Activated naive CD8-positive, alpha-beta T cell treated with anti-CD3 and anti-CD28 coated beads for 36 hours (primary cell): Measurements from ENCODE around the gene HIP1. TPM values are rescaled to one million over a fixed set of nuclear protein-coding genes. Genes with fewer than 3 reads are reported as not detected.

Experiments
- DNase-seq: peaks from one replicate; pipeline ENCODE4 v3.0.0; 2021
- H3K27ac Mint-ChIP-seq: one replicate; pipeline ENCODE4 v1.8.0; 2022; ENCODE audit warnings: mild to moderate bottlenecking, moderate library complexity, mixed read lengths
- H3K27me3 Mint-ChIP-seq: one replicate; pipeline ENCODE4 v1.8.0; 2022; ENCODE audit warnings: mild to moderate bottlenecking, mixed read lengths
- H3K36me3 Mint-ChIP-seq: one replicate; pipeline ENCODE4 v1.8.0; 2021; ENCODE audit warnings: mild to moderate bottlenecking, mixed read lengths
- H3K4me1 Mint-ChIP-seq: one replicate; pipeline ENCODE4 v1.8.0; 2021; ENCODE audit warnings: mixed read lengths
- H3K4me3 Mint-ChIP-seq: one replicate; pipeline ENCODE4 v1.8.0; 2022; ENCODE audit warnings: mild to moderate bottlenecking, moderate library complexity, mixed read lengths
- H3K9me3 Mint-ChIP-seq: one replicate; pipeline ENCODE4 v1.8.0; 2022; ENCODE audit warnings: mixed read lengths
- total RNA-seq, 2 experiments: library from RNA; stranded (reverse); gene quantifications; one replicate each; pipeline ENCODE4 v1.2.3, GENCODE V29; 2021

HIP1 gene
- total RNA-seq, 2 experiments from 2014 or later, result 1.4 to 1.9 TPM

DNA sequence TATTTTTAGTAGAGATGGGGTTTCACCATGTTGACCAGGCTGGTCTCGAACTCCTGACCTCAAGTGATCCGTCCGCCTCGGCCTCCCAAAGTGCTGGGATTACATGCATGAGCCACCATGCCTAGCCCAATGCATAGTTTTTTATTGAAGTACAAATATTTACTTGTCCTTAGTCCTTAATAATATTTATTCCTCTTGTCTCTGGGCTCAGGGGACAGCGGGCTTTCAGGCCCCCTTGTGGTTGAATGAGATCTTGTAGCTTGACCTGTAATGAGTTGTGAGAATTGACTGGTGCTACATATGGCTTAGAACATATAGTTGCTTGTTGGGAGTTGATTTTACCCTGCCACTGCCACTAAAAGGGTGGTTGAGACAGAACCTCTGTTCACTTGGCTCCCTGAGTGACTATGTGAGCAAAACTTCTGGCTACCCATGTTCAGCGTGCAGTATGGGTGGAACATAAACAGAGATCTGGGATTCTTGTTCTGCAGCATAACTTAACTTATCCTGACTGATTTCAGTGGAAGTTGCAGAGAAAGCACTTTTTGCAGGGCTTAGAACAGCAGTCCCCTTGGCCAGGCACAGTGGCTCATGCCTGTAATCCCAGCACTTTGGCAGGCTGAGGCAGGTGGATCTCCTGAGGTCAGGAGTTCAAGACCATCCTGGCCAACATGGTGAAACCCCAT is 18.4 kb upstream of the HIP1 start:
- no peaks in the 10 kb centered on the region for H3K4me1 Mint-ChIP-seq
- no peaks in the 10 kb centered on the region for H3K9me3 Mint-ChIP-seq
- H3K27ac Mint-ChIP-seq, result no peak overlapping the region
- H3K27me3 Mint-ChIP-seq, result no peaks in the 10 kb centered on the region
- no peak overlapping the region for H3K4me3 Mint-ChIP-seq
- DNase-seq, result no peak
- no peaks in the 10 kb centered on the region for H3K36me3 Mint-ChIP-seq

DNA sequence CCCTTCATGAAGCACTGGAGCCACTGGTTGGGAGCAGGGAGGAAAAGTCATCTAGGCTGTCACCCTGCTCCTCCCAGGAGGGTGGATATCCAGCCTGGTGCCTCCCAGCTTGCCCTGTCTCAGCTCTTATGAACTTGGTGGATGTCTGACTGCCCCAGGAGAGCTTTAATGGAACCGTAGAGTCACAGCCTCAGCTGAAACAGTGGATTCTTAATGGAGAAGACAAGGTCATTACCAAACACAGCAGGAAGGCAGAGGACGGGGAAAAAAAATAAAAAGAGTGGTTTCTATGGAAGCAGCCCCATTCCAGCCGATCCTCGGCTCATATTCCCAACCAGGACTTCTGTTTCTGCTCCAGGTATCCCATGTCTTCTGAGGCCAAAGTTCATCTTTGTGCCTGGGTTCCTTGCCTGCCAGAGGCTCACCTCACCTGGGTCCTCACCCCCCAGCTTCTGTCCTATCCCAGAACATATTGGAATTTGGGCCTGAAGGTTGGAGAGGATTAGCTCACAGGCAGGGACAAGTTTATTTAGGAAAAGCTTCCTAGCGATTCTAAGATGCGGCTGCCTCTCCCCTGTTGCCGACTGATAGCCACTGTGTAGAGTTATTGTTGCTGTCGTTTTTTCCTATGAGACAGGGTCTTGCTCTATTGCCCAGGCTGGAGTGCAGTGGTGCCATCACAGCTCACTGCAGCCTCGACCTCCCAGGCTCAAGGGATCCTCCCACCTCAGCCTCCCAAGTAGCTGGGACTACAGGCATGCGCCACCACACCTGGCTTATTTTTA is 17.7 kb upstream of the HIP1 start:
- DNase-seq, result no peak
- Mint-ChIP-seq H3K27me3 (no peaks in the 10 kb centered on the region), H3K36me3 (no peaks in the 10 kb centered on the region), H3K4me1 (no peaks in the 10 kb centered on the region), H3K4me3 (no peak overlapping the region), H3K9me3 (no peaks in the 10 kb centered on the region), H3K27ac (no peak overlapping the region)

DNA sequence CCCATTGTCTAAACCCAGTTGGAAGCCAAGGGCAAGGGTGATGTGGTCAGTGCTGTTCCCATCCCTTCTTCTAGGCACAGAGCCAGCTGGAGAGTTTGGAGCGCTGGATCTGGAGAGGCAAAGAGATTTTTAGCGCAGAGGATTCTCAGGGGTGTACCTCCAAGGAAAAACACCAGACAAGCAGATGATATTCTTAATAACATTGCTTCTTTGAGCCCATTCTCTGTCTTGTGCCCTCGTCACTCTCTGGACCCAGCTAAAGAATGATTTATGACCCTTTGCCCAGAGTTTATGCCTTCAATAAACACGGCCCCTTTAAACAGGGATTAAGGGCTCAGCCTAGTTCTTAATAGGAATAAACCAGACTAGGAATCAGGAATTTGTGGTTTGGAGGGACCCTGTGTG is 4.7 kb upstream of the HIP1 start:
- Mint-ChIP-seq H3K4me1 (peaks cover 8% of the 10 kb centered on the region), H3K4me3 (no peak overlapping the region), H3K36me3 (no peaks in the 10 kb centered on the region), H3K27ac (no peak overlapping the region), H3K27me3 (peaks cover 10% of the 10 kb centered on the region), H3K9me3 (no peaks in the 10 kb centered on the region)
- no peak for DNase-seq

DNA sequence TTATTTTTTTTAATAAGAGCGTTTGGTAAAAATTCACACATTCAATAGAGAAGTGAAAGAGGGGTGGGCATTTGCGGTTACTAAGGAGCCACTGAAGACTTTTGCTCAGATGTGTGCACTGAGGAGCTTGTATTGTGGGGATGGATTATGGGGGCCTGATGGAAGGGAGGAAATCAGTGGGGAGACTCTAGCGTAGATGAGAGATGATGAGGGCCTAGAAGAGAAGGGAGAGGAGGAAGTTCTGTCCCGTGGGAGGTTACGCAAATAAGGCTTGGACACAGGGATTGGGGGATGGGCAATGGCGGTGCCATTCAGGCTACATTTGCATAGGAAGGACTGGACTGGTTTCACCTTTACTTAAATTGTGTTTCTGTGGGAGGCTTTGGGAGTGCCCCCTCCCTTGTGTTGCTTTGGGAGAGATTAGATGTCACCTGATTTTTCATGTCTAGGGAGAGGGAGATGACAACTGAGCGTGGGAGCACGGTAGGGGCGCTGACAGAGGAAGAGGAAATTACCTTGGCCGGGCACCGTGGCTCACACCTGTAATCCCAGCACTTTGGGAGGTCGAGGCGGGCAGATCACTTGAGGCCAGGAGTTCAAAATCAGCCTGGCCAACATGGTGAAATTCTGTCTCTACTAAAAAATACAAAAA is 2.2 kb upstream of the HIP1 start:
- Mint-ChIP-seq H3K27me3 (peaks cover 19% of the 10 kb centered on the region), H3K4me3 (no peak overlapping the region), H3K4me1 (peaks cover 13% of the 10 kb centered on the region), H3K27ac (no peak overlapping the region), H3K9me3 (no peaks in the 10 kb centered on the region), H3K36me3 (no peaks in the 10 kb centered on the region)
- DNase-seq, result no peak

DNA sequence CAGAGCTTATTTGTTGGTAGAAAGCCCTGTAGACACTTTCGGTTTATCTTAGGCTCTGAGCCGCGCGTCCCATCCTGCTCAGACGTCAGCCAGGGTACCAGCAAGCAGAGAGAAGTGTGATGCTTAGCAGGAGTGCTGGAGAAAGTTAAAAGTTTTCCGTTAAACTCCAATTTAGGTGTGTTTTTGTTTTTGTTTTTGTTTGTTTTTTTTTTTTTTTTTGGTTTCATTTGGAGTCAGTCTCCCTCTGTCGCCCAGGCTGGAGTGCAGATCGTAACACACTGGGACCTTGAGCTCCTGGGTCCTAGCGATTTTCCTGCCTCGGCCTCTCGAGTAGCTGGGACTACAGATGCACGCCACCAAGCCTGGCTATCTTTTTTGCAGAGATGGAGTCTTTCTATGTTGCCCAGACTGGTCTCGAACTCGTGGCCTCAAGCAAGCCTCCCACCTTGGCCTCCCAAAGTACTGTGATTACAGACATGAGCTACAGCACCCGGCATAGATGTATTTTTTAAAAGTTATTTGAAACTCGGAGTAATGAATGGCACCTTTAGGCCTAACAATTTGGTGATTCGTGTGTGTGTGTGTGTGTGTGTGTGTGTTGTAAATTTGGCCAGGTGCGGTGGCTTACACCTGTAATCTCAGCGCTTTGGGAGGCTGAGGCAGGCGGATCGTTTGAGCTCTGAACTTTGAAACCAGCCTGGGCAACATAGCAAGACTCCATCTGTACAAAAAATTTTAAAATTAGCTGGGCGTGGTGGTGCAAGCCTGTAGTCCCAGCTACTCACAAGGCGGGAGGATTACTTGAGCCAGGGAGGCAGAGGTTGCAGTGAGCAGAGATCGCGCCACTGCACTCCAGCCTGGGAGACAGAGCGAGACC is 1.3 kb upstream of the HIP1 start:
- no peak for DNase-seq
- Mint-ChIP-seq H3K4me3 (peak overlapping the region; percentile 92), H3K27me3 (peaks cover 19% of the 10 kb centered on the region), H3K36me3 (no peaks in the 10 kb centered on the region), H3K9me3 (no peaks in the 10 kb centered on the region), H3K4me1 (peaks cover 13% of the 10 kb centered on the region), H3K27ac (peak overlapping the region; percentile 89)

DNA sequence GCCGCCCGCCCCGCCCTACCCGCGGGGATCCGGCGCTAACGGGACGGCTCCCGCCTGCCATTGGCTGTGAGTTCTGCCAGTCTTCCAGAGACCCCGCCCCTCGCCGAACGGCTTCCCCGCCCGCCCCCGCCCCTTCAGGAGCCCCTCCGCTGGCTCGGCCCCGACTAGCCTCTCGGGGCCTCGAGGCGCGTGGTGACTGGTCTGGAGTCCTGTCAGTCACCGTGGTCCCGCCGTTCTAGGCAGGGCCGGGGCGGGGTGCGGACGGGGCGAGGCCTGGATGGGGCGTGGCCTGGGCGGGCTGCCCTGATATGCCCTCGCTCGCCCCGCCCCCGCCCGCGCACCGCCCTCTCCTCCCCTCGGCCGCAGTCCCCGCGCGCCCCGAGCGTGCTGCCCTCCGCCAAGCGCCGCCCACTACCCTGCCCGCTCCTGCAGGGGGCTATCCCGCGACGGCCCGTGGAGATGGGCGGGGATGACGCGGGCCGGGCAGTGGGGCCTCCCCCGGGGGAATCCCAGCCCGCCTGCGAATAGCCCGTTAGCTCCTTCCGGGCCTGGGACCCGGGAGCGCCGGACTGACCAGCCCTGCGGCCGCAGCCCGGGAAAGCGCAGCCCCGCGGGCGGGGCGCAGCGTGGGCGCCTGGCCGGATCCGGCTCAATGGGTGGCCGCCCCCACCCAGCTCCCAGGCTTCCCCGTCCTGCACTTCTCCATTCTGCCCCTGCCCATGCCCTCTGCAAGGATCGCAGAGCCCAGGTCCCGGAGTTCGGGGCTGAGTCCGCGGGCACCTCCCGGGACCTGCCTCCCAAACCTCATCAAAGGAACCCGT is 444 bp upstream of the HIP1 start:
- Mint-ChIP-seq H3K9me3 (no peaks in the 10 kb centered on the region), H3K4me1 (peaks cover 13% of the 10 kb centered on the region), H3K27ac (peak overlapping the region; percentile 89), H3K36me3 (no peaks in the 10 kb centered on the region), H3K4me3 (peak overlapping the region; percentile 92), H3K27me3 (peaks cover 19% of the 10 kb centered on the region)
- peak; percentile 99 for DNase-seq

DNA sequence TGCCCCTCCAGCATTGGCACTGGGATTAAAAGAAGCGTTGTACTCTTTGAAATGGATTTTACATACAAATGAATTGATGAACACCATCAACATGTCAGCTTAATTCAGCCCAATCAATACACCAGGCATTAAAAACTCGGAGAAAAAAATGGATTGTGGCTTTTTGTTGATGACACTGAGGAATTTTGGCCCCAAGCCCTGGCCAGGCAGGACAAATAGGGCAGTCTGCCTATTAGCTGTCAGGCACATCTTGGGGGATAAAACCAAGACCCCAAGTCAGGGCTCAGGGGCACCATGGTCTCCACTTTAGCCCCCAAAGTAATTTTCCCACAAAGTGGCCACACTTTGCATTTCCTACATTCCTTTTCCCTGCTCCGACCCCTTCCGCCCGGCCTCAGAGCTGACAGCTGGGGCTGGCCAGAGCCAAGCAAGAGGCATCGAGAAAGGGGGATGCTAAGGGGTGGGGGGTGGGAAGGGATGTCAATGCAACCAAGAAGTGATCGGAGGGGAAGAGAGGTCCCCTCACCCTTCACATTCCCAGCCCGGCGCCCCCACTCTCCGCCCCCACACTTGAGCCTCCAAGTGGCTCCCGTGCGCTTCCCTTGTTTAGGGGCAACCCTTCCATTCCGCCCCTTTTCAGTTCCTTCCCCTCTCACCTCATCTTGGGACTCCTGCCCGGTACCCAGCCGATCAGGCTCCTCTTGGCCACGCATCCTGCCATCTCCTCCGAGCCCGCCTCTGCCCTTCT is 711 bp downstream of the HIP1 start:
- Mint-ChIP-seq H3K9me3 (no peaks in the 10 kb centered on the region), H3K4me3 (peak overlapping the region; percentile 86), H3K27ac (no peak overlapping the region), H3K36me3 (no peaks in the 10 kb centered on the region), H3K4me1 (peaks cover 13% of the 10 kb centered on the region), H3K27me3 (peaks cover 19% of the 10 kb centered on the region)
- no peak for DNase-seq

DNA sequence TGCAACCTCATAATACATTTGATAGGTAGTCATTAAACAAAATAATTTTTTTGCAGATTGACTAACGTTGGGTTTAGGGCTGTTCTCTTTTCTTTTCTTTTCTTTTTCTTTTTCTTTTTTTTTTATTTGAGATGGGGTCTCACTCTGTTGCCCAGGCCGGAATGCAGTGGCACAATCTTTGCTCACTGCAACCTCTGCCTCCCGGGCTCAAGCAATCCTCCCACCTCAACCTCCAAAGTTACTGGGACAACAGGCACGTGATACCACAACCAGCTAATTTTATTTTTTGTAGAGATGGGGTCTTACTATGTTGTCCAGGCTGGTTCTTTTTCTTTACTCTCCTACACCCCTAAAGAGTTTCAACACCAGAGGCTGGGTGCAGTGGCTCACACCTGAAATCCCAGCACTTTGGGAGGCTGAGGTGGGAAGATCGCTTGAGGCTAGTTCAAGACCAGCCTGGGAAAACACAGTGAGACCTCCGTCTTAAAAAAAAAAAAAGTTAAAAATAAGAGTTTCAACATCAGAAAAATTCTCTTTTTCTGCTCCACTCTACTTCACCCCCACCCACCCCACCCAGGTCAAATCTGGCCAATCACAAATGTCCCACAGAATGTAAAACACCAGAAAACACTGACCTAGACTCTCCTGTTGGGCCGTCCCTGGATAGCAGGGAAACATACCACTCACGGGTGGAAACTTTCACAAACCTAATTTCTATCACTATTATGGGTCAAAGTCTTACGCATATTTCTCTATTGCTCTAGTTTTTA is 3.0 kb downstream of the HIP1 start:
- no peaks in the 10 kb centered on the region for H3K9me3 Mint-ChIP-seq
- H3K27ac Mint-ChIP-seq, result no peak overlapping the region
- H3K4me3 Mint-ChIP-seq, result no peak overlapping the region
- H3K36me3 Mint-ChIP-seq, result no peaks in the 10 kb centered on the region
- peaks cover 14% of the 10 kb centered on the region for H3K27me3 Mint-ChIP-seq
- no peak for DNase-seq
- peaks cover 9% of the 10 kb centered on the region for H3K4me1 Mint-ChIP-seq

DNA sequence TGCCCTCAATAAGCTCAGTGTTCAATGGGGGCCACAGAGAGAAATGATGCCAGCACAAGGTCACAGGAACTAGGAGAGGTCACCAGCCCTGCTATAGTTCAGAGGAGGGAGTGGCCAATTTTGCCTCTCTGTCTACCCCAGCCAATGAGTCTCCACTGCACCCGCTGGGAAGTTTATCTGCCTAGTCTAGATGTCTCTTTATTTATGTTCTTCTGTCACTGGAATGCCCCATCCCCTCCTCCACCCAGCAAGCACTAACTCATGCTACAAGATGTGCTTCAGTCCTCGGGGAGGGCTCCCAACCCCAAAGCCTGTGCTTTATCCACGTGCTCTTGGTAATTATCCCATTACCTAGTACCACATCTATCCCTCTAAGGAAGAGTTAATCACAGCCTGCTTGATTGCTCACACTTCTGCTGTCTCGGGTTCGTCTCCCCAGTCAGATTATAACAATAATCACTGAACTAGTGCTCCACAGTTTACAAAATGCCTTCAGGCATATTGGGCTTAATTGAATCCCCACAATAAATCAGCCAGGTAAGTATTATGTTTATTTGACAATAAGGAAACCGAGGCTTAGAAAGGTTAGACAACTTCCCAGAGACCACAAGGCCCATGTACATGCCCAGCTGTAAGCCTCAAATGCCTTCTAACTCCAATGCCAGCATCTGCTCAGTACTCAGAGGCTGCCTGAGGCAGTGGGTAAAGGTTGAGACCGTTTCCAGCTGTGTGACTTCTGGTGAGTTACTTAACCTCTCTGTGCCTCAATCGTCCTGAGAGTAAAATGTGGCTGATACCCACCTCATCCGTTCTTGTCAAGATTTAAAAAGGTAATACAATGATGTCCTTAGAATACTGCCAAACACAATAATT is 3.9 kb downstream of the HIP1 start:
- H3K27ac Mint-ChIP-seq, result no peak overlapping the region
- H3K4me3 Mint-ChIP-seq, result no peak overlapping the region
- peaks cover 11% of the 10 kb centered on the region for H3K27me3 Mint-ChIP-seq
- H3K36me3 Mint-ChIP-seq, result no peaks in the 10 kb centered on the region
- no peaks in the 10 kb centered on the region for H3K9me3 Mint-ChIP-seq
- DNase-seq, result no peak
- peaks cover 10% of the 10 kb centered on the region for H3K4me1 Mint-ChIP-seq

DNA sequence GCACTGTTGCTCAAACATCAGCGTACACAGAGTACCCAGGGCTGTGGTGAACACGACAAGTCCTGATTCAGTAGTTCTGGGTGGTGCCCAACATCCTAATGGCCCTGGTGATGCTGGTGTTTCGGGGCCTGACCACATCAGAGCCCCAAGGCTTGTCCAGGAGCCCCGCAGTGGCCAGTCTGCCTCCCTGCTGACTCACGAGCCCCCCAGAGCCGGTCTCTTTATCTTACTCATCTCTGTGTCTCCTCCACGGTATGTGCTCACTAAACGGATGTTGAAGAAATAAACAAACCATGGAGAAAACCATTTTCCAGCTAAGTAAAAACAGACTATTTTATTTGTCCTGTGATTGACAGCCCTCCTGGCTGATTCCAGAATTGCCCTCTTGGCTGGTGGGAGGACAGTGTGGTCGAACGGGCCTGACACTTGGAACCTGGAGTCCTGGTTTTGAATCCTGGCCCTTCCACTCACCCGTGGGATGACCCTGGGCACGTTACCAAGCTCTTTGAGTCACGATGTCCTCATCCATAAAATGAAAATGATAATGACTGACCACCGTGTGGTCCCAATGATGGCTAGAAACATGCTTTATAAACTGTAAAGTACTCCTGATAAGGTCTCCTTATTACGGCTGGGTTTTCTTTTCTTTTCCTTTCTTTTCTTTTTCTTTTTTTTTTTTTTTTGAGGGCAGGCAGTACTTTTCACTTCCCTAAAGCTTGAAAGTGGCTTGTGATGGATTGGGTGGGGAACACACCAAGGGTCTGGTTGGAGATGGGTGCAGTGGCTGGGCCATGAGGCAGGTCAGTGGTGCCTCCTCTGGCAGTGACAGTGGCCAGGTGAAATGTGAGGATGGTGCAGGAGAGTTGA is 5.7 kb downstream of the HIP1 start:
- no peaks in the 10 kb centered on the region for H3K36me3 Mint-ChIP-seq
- H3K4me3 Mint-ChIP-seq, result no peak overlapping the region
- no peak overlapping the region for H3K27ac Mint-ChIP-seq
- H3K27me3 Mint-ChIP-seq, result peaks cover 6% of the 10 kb centered on the region
- H3K9me3 Mint-ChIP-seq, result no peaks in the 10 kb centered on the region
- DNase-seq, result no peak
- peaks cover 11% of the 10 kb centered on the region for H3K4me1 Mint-ChIP-seq

DNA sequence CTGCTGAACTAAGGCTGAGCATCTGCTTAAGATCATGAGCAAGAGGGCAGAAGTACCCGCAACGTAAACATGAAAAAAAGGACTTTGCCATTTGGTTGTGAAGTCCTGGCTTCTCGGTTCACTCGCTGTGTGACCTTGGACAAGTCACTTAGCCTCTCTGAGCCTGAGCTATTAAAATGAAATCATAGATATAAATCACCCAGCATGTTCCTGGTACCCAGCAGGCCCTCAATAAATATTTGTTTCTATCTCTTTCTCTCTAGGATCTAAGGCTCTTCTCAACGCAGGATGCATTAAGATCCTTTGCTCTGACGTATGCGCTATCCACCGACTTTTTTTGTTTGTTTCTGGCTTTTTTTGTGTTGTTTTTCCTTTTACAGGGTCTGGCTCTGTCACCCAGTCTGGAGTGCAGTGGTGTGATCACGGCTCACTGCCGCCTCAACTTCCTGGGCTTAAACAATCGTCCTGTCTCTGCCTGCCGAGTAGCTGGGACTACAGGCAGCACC is 6.7 kb downstream of the HIP1 start:
- Mint-ChIP-seq H3K27me3 (peaks cover 4% of the 10 kb centered on the region), H3K4me3 (no peak overlapping the region), H3K36me3 (no peaks in the 10 kb centered on the region), H3K9me3 (no peaks in the 10 kb centered on the region), H3K4me1 (peaks cover 15% of the 10 kb centered on the region), H3K27ac (no peak overlapping the region)
- DNase-seq, result no peak
